Omental fat pad (tissue), 4 donors: ENCODE data around the gene SFXN1. TPM values are rescaled to one million over a fixed set of nuclear protein-coding genes. Genes with fewer than 3 reads are reported as not detected.

Experiments used
- ATAC-seq: fragments of 150-250 bp; one replicate; pipeline ENCODE4 v1.9.1; 2016; ENCODE audit warnings: mild to moderate bottlenecking, moderate library complexity; ENCODE audit not compliant: low FRiP score
- DNase-seq: peaks from one replicate; pipeline ENCODE4 v3.0.0-alpha.2; 2019; ENCODE audit warnings: low spot score
- CTCF ChIP-seq, 3 donors: fragments of 450-650 bp; IDR thresholded peaks; one replicate each; pipeline ENCODE4 v1.5.1; 2016 to 2017; ENCODE audit warnings: antibody characterized with exemption in 3 of 3, mild to moderate bottlenecking in 3 of 3, moderate library complexity in 2 of 3
- total RNA-seq, 4 donors: library from RNA; depleted of rRNA; stranded (reverse); fragments of >200 nt; gene quantifications; one replicate each; pipeline ENCODE4 v1.1.0, GENCODE V29; 2016

SFXN1 gene
- total RNA-seq, 4 donors from 2014 or later = 18.8 to 32.6 (median 23.7) TPM

DNA sequence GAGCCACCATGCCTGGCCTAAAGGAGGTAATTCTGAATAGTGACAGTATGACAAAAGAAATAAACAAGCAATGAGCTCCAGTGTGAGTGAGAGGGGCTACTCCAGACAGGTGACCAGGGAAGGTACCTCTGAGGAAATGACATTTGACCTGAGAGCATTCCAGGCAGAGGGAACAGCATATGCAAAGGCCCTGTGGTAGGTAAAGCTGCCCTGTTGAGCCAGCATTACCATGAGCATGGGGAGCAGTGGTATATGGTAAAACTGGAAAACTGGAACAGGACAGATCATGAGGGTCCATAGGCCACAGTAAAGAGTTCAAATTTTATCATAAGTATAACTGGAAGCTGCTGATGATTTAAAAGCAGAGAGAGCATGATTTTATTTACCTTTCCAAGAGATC lies 6.0 kb upstream of the SFXN1 start:
- ATAC-seq (no peak), DNase-seq (no peak)
- TF ChIP-seq CTCF (IDR thresholded peaks at IDR 0.05) = no peak

- no peak for DNase-seq
- no peak for ATAC-seq
- TF ChIP-seq CTCF (IDR thresholded peaks at IDR 0.05) = no peak
Observed at GRCh38 chr5:175475248-175475647, 3.1 kb upstream of the SFXN1 start.

GRCh38 chr5:175477440-175477839 lies 920 bp upstream of the SFXN1 start:
- no peak for TF ChIP-seq CTCF (IDR thresholded peaks at IDR 0.05)
- DNase-seq = no peak
- no peak for ATAC-seq

DNA sequence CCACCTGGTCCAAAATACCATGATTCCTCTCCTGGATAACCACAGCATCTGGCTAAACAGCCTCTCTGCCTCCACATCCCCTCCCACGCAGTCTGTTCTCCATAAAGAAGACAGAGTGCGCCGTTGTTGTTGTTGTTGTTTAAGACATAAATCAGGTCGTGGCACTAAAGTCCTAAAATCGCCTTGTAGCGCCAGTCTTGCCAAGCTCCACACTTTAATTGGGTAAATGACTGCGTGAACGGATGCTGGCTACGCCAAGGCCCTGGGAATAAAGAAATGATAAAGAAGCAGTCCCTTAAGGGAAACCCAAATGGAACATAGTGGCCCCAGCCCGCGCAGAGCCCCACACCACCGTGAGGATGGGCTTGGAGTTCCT lies 364 bp upstream of the SFXN1 start:
- ATAC-seq (no peak), DNase-seq (no peak)
- TF ChIP-seq CTCF (IDR thresholded peaks at IDR 0.05) = no peak

DNA sequence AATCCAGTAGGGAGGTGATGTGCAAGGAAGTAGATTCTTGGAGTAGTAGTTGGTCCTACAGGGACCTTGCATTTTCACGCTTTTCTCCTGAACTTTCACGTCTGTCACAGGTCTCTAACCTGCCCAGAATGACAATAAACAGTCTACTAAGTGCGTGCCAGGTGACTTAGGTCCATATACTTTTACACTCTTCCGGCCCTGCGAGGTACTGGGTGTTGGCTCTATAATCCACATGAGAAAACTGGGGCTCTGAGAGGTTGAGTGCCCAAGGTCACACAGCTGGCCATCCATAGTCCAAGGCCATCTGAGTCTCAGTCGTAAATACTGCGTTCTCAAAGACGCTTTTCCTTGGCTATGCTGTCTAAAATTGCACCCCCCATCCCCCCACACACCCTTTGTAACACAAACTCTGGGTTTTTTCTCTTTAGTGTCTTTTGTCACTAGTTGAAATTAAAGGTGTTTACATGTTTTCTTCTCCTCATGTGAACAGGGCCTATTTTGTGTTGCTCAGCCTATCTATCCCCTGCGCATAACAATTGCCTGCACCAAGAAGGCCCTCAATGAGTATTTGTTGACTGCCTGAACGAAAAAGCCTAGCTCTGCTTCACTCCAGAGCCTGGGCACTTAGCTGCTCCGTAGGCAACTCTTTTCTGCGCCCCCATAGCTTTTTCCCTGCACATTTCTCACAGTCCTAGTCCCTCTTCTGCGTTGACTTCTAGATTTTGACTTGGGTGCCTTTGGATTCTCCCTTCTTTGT lies 943 bp downstream of the SFXN1 start:
- no peak for TF ChIP-seq CTCF (IDR thresholded peaks at IDR 0.05)
- DNase-seq = no peak
- no peak for ATAC-seq

GRCh38 chr5:175483337-175483736 lies 5.0 kb downstream of the SFXN1 start:
- ATAC-seq (no peak), DNase-seq (no peak)
- TF ChIP-seq CTCF (IDR thresholded peaks at IDR 0.05) = no peak

- DNase-seq = no peak
- TF ChIP-seq CTCF (IDR thresholded peaks at IDR 0.05) = no peak
- no peak for ATAC-seq
Observed at GRCh38 chr5:175484322-175484721, 6.0 kb downstream of the SFXN1 start.
